Neuronal stem cell (in vitro differentiated cells): ENCODE data around the gene PRRT2.
A peak's percentile ranks its signal among the peaks of the same experiment; 100 is the strongest.

Source experiments
- DNase-seq: peaks from one replicate; pipeline ENCODE4 v3.0.0-alpha.2; 2013; ENCODE audit warnings: low spot score
- H2AFZ ChIP-seq: one replicate; pipeline ENCODE4 v1.6.1; 2013; ENCODE audit warnings: mild to moderate bottlenecking, low read length, inconsistent platforms
- H2AK5ac ChIP-seq: 2 replicates; pipeline ENCODE4 v1.6.1; 2013; ENCODE audit warnings: low read depth, mild to moderate bottlenecking, inconsistent platforms, low read length, moderate library complexity, mixed read lengths
- H2BK120ac ChIP-seq: 2 replicates; pipeline ENCODE4 v1.6.1; 2013; ENCODE audit warnings: low read depth, mild to moderate bottlenecking, inconsistent platforms, low read length, moderate library complexity, mixed read lengths
- H2BK12ac ChIP-seq: one replicate; pipeline ENCODE4 v1.6.1; 2013; ENCODE audit warnings: low read length, inconsistent platforms
- H2BK15ac ChIP-seq: 2 replicates; pipeline ENCODE4 v1.6.1; 2013; ENCODE audit warnings: mild to moderate bottlenecking, low read length, inconsistent platforms, mixed read lengths
- H2BK5ac ChIP-seq: one replicate; pipeline ENCODE4 v1.6.1; 2013; ENCODE audit warnings: inconsistent platforms, mild to moderate bottlenecking, low read length, moderate library complexity
- H3K14ac ChIP-seq: one replicate; pipeline ENCODE4 v1.6.1; 2013; ENCODE audit warnings: low read length, inconsistent platforms
- H3K18ac ChIP-seq: 2 replicates; pipeline ENCODE4 v1.6.1; 2013; ENCODE audit warnings: low read length, inconsistent platforms
- H3K23ac ChIP-seq: 2 replicates; pipeline ENCODE4 v1.6.1; 2013; ENCODE audit warnings: low read depth, mild to moderate bottlenecking, mixed read lengths, low read length, inconsistent platforms; ENCODE audit not compliant: poor library complexity
- H3K27ac ChIP-seq: replicated peaks from 3 replicates; pipeline ENCODE4 v1.5.1; 2013; ENCODE audit warnings: low read length, inconsistent platforms
- H3K27me3 ChIP-seq, 3 experiments: 2 replicates each; pipeline ENCODE4 v1.6.1; 2013; ENCODE audit warnings: low read length in 3 of 3, mild to moderate bottlenecking in 2 of 3, inconsistent platforms in 1 of 3, low read depth in 1 of 3, mixed read lengths in 1 of 3, moderate library complexity in 1 of 3; ENCODE audit not compliant: control insufficient read depth in 3 of 3, insufficient read depth in 3 of 3
- H3K36me3 ChIP-seq, 2 donors: replicated peaks in 1 of 2; 2 replicates each; pipeline ENCODE4 v1.6.1; 2013; ENCODE audit warnings: low read length in 2 of 2; ENCODE audit not compliant: control insufficient read depth in 2 of 2, insufficient read depth in 2 of 2
- H3K4ac ChIP-seq: 2 replicates; pipeline ENCODE4 v1.6.1; 2013; ENCODE audit warnings: inconsistent platforms, mild to moderate bottlenecking, low read length, moderate library complexity
- H3K4me1 ChIP-seq, 2 donors: 1 replicate in 1 of 2; 2 replicates in 1 of 2; pipeline ENCODE4 v1.6.1; 2013; ENCODE audit warnings: low read length in 2 of 2, low read depth in 1 of 2; ENCODE audit not compliant: control insufficient read depth in 2 of 2, insufficient read depth in 1 of 2
- H3K4me2 ChIP-seq: one replicate; pipeline ENCODE4 v1.6.1; 2013; ENCODE audit warnings: mild to moderate bottlenecking, low read length, inconsistent platforms; ENCODE audit not compliant: insufficient read depth, poor library complexity, severe bottlenecking
- H3K4me3 ChIP-seq, 2 donors: 2 replicates each; pipeline ENCODE4 v1.5.1; 2013; ENCODE audit warnings: low read length in 2 of 2, mild to moderate bottlenecking in 2 of 2, inconsistent platforms in 1 of 2, moderate library complexity in 1 of 2
- H3K79me1 ChIP-seq: one replicate; pipeline ENCODE4 v1.6.1; 2013; ENCODE audit warnings: low read depth, mild to moderate bottlenecking, inconsistent platforms, low read length, moderate library complexity
- H3K9ac ChIP-seq: one replicate; pipeline ENCODE4 v1.6.1; 2013; ENCODE audit warnings: mild to moderate bottlenecking, low read depth, low read length, inconsistent platforms; ENCODE audit not compliant: poor library complexity
- H3K9me3 ChIP-seq, 2 donors: replicated peaks in 1 of 2; 2 replicates each; pipeline versions ENCODE3 to v1.6.1; 2013; ENCODE audit warnings: low read length in 2 of 2, mild to moderate bottlenecking in 2 of 2, inconsistent platforms in 1 of 2, low read depth in 1 of 2, mixed read lengths in 1 of 2, moderate library complexity in 1 of 2; ENCODE audit not compliant: control insufficient read depth in 2 of 2, insufficient read depth in 1 of 2
- H4K8ac ChIP-seq: one replicate; pipeline ENCODE4 v1.6.1; 2013; ENCODE audit warnings: low read depth, mild to moderate bottlenecking, inconsistent platforms, low read length, moderate library complexity
- H4K91ac ChIP-seq: one replicate; pipeline ENCODE4 v1.6.1; 2013; ENCODE audit warnings: low read length, low read depth, mild to moderate bottlenecking, inconsistent platforms; ENCODE audit not compliant: poor library complexity
- WGBS, 2 donors: extraction: QIAGEN DNeasy Blood & Tissue Kit; methylation state at CpG; one replicate each; pipeline ENCODE4 v1.1.7; 2013; ENCODE audit warnings: missing lambda C conversion rate in 2 of 2, mixed read lengths in 1 of 2; ENCODE audit not compliant: insufficient read length in 2 of 2, insufficient replicate concordance in 1 of 2; ENCODE audit errors: extremely low coverage in 2 of 2; 5-methylcytosine and 5-hydroxymethylcytosine counted together

PRRT2 gene

DNA sequence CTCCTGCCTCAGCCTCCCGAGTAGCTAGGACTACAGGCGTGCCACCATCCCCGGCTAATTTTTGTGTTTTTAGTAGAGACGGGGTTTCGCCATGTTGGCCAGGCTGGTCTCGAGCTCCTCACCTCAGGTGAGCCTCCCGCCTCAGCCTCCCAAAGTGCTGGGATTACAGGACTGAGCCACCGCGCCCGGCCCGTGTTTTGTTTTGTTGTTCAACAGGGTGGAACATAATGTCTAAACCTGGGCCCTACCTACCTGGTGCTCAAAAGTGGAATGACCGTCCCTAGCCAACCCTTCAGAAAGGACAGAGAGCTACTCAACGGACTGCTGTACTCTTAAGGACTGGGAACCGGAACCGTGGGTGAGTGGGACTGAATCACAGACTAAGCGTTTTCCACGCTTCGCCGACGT is 22.2 kb upstream of the PRRT2 start:
- no peak overlapping the region for H2BK15ac ChIP-seq
- H3K4me2 ChIP-seq, result peak overlapping the region; percentile 93
- H3K9me3 ChIP-seq, result no peaks in the 10 kb centered on the region
- peak overlapping the region; percentile 93 for H2AFZ ChIP-seq
- H4K91ac ChIP-seq, result peak overlapping the region; percentile 60
- H3K18ac ChIP-seq, result peak overlapping the region; percentile 97
- peaks cover 7 to 32% of the 10 kb centered on the region in 2 donors for H3K36me3 ChIP-seq
- H3K27me3 ChIP-seq, result no peaks in the 10 kb centered on the region
- H2BK12ac ChIP-seq, result peak overlapping the region; percentile 63
- no peak for DNase-seq
- H3K79me1 ChIP-seq, result peaks cover 4% of the 10 kb centered on the region
- WGBS, 2 donors, result no CpG with 5 or more reads among the region's 20 CpGs
- peak overlapping the region; percentile 77 for H2AK5ac ChIP-seq
- peak overlapping the region; percentile 26 for H2BK5ac ChIP-seq
- H3K27ac ChIP-seq, result peak overlapping the region; percentile 91
- H3K14ac ChIP-seq, result peak overlapping the region; percentile 40
- H3K23ac ChIP-seq, result peak overlapping the region; percentile 92
- H3K4me1 ChIP-seq, result peaks cover 10 to 11% of the 10 kb centered on the region in 2 donors
- peak overlapping the region; percentile 95 for H3K9ac ChIP-seq
- peak overlapping the region; percentile 2 for H2BK120ac ChIP-seq
- H3K4me3 ChIP-seq, result peak overlapping the region; percentile 75 to 77
- H3K4ac ChIP-seq, result peak overlapping the region; percentile 77
- H4K8ac ChIP-seq, result peak overlapping the region; percentile 97

DNA sequence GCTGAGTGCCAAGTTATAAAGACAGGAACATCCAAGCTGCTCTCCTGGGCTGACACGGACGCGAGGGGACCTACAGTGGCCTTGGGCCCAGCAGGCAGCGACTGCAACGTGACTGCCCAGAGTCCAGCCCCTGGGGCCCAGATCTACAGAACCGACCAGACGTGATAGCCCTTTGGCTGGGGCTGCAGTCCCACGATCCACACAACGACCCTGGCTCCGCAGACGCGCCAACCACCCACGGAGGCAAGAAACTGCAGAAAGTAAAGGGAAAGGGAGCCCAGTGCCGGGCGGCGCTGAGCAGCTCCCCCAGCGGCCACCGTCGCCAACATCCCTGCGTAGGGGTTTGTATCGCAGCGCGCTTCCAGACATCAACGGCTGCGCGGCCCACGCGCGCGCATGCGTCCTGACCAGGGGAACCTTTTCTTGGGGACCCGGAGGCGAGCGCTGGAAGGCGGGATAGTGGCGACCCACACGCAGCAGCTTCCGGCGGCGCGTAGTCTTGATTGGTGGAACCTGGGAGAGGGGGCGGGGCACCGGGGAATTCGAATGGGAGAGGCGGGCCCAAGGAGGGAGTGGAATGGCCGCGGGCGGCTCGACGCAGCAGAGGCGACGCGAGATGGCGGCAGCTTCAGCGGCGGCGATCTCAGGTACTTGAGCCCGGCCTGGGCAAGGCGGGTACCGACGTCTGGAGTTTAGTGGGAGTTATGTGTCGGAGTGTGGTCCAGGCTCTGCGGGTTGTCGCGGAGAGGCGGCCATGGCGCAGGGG is 21.6 kb upstream of the PRRT2 start, which contains the start of gene KIF22:
TSS of gene KIF22 (plus strand) at position 569 of the 766 bp plus-strand sequence. CDS start at position 578, 9 bp downstream.
- Histone ChIP-seq H2AK5ac (peak within 1 kb of the TSS; percentile 93), H2AFZ (peak within 1 kb of the TSS; percentile 93), H3K4me1 (peaks cover 9 to 11% of the 10 kb centered on the region in 2 donors), H3K36me3 (peaks cover 7 to 38% of the 10 kb centered on the region in 2 donors), H3K23ac (peak within 1 kb of the TSS; percentile 92), H3K18ac (peak within 1 kb of the TSS; percentile 97), H3K9ac (peak within 1 kb of the TSS; percentile 99), H3K4me3 (peak within 1 kb of the TSS; percentile 75 to 85), H3K27ac (peak within 1 kb of the TSS; percentile 91), H3K4ac (peak within 1 kb of the TSS; percentile 77), H3K27me3 (no peaks in the 10 kb centered on the region), H3K9me3 (no peaks in the 10 kb centered on the region), H2BK5ac (peak within 1 kb of the TSS; percentile 98), H4K91ac (peak within 1 kb of the TSS; percentile 60), H3K14ac (peak within 1 kb of the TSS; percentile 87), H2BK15ac (peak within 1 kb of the TSS; percentile 59), H3K79me1 (peaks cover 4% of the 10 kb centered on the region), H2BK12ac (peak within 1 kb of the TSS; percentile 81), H3K4me2 (peak within 1 kb of the TSS; percentile 93), H2BK120ac (peak within 1 kb of the TSS; percentile 87), H4K8ac (peak within 1 kb of the TSS; percentile 97)
- WGBS, 2 donors, result no CpG with 5 or more reads among the region's 67 CpGs
- DNase-seq, result peak; percentile 99

DNA sequence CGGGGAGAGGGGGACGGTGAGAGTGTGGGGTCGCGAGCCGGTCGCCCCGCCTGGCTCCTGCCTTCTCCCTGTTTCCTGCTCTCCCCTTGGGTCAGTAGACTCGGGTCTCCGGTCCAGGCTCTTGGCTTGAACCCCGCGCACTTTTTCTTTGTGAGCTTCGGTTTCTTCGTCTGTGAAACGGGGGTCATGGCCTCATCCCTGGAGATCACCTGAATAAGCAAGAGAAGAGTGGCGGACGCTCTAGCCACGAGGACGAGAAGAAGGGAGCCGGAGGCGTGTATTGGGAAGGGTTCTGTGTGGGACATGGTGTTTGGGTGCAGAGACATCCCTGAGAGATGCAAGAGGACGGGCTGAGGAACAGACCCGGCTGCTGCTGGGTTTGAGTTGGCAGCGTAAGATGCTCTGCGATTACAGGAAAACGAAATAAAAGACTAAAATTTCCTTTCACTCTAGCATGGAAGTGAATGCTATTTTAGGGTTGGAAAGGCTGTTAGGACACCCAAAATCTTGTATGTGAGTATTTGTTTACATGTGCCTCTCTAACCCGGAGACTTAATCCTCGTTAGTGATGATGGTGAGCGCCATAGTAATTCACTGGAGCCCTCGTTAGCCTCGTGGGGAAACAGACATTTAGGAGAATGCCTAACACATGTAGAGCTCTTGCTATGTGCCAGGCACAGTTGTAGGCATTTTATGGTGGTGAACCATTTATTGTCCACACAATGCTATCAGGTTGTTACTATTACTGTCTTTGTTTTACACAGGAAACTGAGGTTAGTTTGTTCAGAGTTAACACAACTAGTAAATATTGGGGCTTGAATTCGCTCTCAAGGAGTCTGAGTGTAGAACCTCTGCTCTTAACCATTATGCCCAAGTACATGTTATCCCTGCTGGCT is 20.8 kb upstream of the PRRT2 start:
- Histone ChIP-seq H3K14ac (peak overlapping the region; percentile 87), H3K4me3 (peak overlapping the region; percentile 75 to 85), H3K4ac (no peak overlapping the region), H2BK15ac (peak overlapping the region; percentile 59), H2BK12ac (peak overlapping the region; percentile 81), H3K79me1 (peaks cover 4% of the 10 kb centered on the region), H3K23ac (peak overlapping the region; percentile 92), H3K18ac (peak overlapping the region; percentile 95), H3K27ac (peak overlapping the region; percentile 69), H2AFZ (peak overlapping the region; percentile 90), H4K8ac (no peak overlapping the region), H3K4me2 (peak overlapping the region; percentile 65), H2AK5ac (peak overlapping the region; percentile 93), H3K9ac (peak overlapping the region; percentile 99), H3K9me3 (no peaks in the 10 kb centered on the region), H2BK5ac (peak overlapping the region; percentile 98), H3K27me3 (no peaks in the 10 kb centered on the region), H4K91ac (no peak overlapping the region), H3K4me1 (peaks cover 7 to 11% of the 10 kb centered on the region in 2 donors), H3K36me3 (peaks cover 7 to 46% of the 10 kb centered on the region in 2 donors), H2BK120ac (peak overlapping the region; percentile 87)
- no peak for DNase-seq
- no CpG with 5 or more reads among the region's 31 CpGs for WGBS, 2 donors
